Measurements from ENCODE around the gene PLAU.
"Not testable (repeated sequence)": the region's sequence is repeated elsewhere in the genome, so short reads cannot be mapped to it uniquely, and the experiment has no call there.

The PLAU gene

DNA sequence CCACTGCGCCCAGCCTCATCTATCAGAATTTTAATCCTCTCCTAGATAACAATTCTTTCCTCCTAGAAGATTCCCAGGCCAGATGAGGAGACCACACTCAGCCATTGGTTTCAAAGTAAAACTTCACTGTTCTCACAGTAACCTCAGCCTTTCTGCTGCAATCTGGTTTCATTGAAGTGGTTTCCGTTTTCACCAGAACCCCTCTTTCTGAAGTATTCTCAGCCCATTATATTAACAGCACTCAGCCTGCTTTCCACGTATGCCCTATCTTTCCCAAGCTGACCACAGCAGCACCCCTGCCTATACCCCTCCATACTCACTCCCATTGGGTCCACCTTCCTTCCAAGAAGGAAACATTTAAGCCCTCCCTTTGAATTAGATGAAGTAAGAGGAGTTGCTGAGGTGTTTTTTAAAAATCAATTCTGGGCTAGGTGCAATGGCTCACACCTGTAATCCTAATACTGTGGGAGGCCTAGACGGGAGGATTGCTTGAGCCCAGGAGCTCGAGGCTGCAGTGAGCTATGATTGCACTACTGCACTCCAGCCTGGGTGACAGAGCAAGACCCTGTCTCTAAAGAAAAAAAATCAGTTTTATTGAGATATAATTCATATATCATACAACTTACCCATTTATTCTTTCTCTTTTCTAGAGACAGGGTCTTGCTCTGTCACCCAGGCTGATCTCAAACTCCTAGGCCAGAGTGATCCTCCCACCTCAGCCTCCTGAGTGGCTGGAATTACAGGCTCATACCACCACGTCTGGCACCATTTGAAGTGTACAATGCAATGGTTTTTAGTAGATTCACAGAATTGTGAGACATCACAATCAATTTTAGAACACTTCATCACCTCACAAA is 11.3 kb downstream of the PLAU start:
- no peak for DNase-seq (ENCODE audit: low read depth in 2 of 2)

DNA sequence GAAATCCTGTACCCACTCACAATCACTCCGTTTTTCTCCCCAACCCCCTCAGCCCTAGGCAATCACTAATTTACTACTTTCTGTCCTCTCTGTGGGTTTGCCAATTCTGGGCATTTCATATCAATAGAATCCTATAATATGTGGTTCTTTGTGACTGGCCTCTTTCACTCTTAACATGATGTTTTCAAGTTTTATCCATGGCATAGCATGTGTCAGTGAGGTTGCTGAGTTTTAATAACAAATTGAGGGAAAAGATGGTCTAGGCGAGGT is 11.9 kb downstream of the PLAU start:
- no peak for DNase-seq (ENCODE audit: low read depth in 2 of 2)

DNA sequence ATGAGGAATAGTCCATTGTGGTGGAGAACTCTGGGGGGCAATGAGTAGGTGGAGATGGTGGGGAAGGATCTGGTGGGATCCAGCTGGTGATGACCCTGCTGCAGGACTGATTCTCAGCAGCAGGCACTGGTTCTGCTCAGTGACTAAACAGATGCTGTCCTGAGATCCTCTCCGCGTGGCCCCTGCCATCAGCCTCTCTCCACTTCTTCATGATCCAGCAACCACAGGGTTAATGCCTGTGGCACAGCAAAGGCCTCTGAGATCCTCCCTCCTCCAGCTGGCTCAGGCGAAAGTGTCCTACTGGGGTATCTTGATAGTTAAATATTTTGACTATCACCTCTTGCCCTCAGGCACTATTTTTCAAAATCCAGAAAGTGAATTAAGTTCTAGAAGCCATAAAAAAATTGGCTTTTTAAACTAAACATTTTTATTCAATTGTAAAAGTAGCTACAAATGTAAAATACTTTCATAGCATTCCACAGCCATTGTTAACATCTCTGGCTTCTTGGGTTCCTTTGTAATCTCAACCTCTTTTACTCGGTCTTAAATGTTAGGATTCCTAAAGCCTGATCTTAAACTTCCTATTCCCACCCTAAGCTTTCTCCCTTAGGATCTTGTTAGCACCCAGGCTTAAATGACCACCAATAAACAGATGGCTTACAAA is 13.1 kb downstream of the PLAU start:
- DNase-seq (ENCODE audit: low read depth in 2 of 2), result no peak

- DNase-seq (ENCODE audit: low read depth in 2 of 2), result no peak
Observed at GRCh38 chr10:73924935-73925334, 14.0 kb downstream of the PLAU start.

DNA sequence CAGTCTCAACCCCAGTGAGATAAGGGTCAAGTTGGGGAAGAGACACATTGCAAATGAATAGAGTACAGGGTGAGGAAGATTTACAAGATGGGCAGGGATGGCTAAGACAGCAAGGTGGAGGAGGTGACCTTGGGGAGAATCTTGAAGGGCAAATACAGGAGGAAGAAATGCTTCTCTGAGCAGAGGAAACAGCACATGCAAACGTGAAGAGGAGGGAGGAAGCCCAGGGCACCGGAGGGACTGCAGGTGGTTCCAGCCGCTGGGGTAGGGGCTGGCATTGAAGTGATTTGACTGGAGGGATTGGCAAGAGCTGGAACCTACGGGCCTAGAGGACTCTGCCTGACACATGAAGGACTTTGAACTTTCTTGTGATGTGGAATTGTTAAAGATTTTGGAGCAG is 14.6 kb downstream of the PLAU start:
- no peak for DNase-seq (ENCODE audit: low read depth in 2 of 2)

DNA sequence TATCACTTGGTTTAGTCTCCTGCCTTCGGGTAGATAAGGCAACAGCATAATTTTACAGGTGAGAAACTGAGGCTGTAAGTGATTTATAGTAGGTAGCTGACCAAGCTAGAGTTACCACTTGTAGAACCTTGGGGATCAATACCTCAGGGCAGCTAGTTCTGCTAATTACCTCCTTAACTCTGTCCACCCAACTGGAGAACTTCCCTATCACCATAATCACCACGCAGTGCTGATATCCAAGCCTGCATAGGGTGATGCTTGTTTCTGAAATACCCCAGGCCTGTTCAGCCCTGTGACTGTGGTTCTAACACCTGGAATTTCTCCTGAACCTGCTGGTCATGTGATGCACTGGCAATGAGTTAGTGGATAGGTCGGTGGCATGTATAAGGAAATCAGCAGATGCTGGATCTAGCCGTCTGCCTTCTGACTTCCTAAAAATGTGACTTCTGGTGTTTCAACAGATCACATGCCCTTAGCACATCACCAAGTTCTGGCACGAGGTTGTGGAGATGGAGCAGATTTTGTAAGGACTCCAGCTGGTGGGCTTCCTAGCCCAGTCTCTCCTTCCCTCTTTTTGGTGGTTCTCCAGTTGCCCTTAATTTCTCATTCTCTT is 15.3 kb downstream of the PLAU start:
- no peak for DNase-seq (ENCODE audit: low read depth in 2 of 2)

GRCh38 chr10:73930630-73931327 is 19.8 kb downstream of the PLAU start:
- not testable (repeated sequence) for DNase-seq (ENCODE audit: low read depth in 2 of 2)

DNA sequence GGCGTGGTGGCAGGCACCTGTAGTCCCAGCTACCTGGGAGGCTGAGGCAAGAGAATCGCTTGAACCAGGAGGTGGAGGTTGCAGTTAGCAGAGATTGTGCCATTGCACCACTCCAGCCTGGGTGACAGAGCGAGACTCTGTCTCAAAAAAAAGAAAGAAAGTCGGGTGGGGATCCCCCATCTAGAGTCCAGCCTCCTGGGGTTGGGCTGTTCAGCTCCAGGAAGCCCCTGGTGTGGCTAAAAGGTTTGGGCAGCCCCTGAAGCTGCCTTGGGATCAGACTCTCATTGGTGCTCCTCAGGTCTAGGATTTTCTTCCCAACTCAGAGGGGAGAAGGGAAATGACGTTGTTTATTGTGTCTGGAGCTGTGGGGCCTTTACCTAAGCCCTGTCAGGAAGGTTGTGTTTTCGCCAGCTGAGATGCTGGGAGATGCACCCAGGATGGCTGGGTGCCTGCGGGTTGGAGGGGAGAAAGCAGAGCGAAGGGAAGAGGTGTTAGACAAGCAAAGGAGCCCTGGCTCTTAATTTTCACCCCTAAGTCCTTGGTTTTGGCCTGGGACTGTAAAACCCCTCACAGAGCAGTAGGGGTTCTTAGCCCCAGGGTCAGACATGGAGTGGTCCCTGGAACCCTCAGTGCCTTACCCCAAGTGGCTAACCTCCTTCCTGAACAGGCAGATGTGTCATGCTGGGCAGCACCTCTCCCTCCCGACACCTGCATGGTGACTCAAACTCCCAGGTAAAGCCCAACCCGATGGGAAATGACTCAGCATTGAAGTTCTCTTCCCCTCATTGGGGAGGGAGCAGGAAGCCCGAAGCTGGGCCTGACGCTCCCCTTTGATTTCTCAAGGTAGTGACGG is 21.1 kb downstream of the PLAU start:
- peak; percentile 31 to 66 for DNase-seq (ENCODE audit: low read depth in 2 of 2)

DNA sequence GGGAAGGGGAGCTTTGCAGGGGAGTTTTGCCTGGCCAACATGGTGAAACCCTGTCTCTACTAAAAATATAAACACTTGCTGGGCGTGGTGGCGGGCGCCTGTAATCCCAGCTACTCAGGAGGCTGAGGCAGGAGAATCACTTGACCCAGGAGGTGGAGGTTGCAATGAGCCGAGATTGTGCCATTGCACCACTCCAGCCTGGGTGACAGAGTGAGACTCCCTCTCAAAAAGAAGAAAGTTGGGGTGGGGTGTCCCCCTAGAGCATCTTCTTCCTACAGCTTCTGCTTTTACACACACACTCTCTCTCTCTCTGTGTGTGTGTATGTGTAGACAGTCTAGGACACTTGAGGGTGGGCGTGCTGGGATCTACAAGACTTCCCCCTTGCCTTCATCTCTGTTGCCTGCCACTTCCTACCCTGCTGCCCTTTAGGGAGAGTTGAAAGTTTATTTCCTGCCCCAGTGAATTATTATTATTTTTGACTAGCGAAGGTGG is 21.7 kb downstream of the PLAU start:
- no peak for DNase-seq (ENCODE audit: low read depth in 2 of 2)

DNA sequence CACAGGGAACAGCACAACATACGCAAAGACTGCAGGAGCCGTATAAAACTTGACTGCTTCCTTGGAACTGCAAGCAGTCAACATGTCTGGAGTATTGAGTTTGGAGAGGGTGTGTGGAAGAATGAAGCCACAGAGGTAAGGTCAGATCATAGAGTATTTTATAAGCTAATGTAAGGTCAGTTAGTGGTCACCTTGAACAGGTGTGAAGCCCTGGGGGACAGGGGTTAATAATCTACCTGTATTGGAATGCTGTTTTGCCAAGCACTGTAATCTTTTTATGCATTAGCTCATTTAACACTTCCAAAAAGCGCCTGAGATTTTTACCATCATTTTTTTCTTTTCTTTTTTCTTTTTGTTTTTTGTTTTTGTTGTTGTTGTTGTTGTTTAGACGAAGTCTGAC is 23.1 kb downstream of the PLAU start:
- DNase-seq (ENCODE audit: low read depth in 2 of 2), result no peak

DNA sequence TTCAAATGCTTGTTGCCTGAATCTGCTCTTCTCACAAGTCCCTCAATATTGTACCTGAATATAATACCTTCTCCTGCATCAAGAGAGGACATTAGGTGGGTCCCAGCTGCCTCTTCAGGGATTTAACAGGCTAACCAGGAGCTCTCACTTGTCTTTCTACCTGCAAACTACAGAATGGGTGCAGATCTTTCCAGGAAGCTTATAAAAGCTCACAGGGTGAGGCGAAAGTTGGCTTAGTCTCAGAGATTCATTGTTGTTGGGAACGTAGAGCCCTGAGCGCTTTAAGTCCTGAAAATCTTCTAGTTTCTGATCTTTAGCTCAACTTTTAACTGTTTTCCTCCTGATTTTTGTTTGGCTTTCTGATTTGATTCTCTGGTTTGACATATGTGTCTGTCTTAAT is 25.0 kb downstream of the PLAU start:
- DNase-seq (ENCODE audit: low read depth in 2 of 2), result no peak

DNA sequence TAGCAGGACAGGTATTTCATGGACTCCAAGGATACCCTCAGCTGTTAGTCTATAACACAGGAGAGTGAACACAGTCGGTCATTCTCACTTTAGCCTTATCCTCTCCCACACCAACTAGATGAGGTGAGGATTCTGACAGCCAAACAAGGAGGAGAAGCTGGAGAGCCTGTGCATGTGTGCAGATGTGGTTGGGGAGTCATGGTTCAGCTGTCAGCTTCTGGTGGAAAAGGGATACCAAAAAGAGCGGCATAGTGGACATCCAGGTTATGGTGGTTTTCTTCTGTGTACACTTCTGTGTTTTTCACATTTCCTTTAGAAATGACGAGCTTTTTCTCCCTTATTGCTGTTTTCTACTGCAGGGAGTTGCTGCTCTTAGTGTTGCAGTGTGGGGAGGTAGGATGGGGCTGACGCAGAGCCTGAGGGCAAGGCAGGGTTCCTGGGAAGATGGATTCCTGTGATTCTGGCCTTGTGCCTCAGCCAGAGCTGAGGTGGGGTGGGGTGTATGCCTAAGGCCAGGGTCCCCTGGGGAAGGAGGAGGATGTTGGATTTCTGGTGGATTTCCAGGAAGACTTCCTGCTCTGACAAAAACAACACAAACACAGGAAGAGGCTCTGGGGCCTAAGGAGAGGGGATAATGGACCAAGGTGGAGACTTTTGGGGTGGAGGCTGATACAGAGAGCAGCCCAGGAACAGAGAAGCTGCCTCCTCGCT is 26.6 kb downstream of the PLAU start:
- no peak for DNase-seq (ENCODE audit: low read depth in 2 of 2)

DNA sequence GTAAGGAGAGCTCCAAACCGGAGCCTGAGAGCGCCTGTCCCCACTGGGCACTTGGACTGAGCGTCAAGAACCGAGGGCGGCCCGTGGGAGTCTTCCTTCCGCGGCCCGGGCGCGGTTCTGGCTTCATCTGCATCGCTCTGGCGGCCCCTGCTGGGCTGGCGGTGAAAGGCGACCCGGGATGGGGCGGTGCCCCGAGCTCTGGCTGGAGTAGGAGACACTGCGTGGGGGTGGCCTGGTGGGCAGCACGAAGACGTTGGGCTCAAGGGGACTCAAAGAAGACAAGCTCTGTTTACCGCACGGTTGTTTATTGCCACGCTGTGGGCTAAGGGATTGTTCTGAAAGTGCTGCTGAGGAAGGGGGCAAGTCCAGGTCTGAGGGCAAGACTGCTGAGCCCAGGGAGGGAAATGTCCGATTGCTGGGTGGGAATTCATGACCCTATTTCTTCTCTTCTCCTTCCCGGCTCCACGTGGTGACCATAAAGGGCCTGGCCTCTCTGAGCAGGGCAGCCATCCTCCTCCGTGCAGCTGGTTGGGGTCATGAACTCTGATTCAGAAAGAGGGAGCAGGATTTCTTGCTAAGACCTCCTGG is 29.8 kb downstream of the PLAU start:
- peak; percentile 52 to 59 for DNase-seq (ENCODE audit: low read depth in 2 of 2)

DNA sequence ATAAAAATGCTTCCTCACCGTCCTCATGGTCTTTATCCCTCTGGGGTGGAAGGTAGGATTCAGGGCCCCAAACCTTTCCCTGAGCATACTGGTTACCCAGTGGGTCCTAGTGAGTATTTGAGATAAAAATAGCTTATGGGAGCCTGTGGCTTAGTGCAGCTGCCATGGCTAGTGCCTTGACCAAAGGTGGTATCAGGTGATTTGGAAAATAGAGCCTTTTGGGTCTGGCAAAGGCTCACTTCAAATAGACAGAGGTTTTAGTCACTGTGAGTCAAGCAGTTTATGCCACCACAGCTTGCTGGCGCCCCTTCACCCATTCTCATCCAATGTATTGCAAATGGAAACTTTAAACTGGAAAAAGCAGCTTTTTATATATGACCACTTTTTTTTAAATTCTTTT is 30.4 kb downstream of the PLAU start:
- DNase-seq (ENCODE audit: low read depth in 2 of 2), result no peak

GRCh38 chr10:73944356-73945100 is 33.6 kb downstream of the PLAU start:
- DNase-seq (ENCODE audit: low read depth in 2 of 2), result no peak

DNA sequence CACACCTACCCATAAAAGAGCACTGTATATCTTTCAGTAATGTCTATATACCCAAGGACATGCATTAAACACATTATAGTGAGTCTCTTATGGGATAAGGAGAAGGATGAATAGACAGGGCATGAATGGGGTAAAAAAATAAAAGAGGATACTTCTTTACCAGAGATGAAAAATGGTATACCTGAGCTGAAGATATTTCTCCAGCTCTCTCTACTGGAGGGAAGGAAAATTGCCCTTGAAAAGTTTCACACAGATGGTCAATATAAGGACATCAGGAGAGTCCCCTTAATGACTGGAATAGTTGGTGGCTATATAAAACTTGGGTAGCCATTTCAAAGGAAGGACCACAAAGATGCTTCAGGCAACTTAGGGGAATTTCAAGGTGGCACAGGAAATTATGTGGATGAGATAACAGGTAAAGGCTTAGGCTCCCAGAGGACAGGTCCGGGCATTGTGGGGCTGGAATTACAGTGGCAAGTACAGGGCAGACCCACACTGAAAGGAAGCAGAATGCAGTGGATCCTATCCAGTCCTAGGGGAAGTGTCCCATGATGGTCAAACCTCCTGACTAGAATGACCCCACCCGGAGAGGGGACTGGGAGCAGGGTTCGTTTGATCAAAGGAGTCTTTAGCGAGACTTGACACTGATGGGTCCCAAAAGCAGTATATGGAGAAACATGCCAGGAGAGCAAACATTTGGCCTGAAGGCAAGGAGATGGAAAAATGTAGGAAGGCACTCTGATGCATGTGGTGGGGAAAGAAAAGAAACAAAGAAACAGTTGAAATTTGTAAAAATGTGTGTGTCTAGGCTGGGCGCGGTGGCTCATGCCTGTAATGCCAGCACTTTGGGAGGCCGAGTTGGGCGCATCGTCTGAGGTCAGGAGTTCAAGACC is 35.6 kb downstream of the PLAU start:
- no peak for DNase-seq (ENCODE audit: low read depth in 2 of 2)

GRCh38 chr10:73948947-73949633 is 38.2 kb downstream of the PLAU start:
- DNase-seq (ENCODE audit: low read depth in 2 of 2), result no peak
